Suppressor macrophage (primary cell): ENCODE data around the gene PKP3.
"Not testable (repeated sequence)": the region's sequence is repeated elsewhere in the genome, so short reads cannot be mapped to it uniquely, and the experiment has no call there.

ENCODE experiments used
- DNase-seq, 4 experiments: peaks; one replicate each; pipeline ENCODE4 v3.0.0-alpha.2; 2020 to 2022

Gene PKP3

DNA sequence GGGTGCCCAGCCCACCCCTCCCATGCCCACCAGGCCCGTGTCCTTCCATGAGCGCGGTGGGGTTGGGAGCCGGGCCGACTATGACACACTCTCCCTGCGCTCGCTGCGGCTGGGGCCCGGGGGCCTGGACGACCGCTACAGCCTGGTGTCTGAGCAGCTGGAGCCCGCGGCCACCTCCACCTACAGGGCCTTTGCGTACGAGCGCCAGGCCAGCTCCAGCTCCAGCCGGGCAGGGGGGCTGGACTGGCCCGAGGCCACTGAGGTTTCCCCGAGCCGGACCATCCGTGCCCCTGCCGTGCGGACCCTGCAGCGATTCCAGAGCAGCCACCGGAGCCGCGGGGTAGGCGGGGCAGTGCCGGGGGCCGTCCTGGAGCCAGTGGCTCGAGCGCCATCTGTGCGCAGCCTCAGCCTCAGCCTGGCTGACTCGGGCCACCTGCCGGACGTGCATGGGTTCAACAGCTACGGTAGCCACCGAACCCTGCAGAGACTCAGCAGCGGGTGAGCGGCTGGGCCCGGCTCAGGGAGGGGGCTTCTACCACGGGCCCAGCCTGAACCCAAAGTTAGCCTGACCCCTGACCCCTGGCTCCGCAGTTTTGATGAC lies 3.0 kb downstream of the PKP3 start:
- DNase-seq = peak; percentile 54 to 79 (median 65)

DNA sequence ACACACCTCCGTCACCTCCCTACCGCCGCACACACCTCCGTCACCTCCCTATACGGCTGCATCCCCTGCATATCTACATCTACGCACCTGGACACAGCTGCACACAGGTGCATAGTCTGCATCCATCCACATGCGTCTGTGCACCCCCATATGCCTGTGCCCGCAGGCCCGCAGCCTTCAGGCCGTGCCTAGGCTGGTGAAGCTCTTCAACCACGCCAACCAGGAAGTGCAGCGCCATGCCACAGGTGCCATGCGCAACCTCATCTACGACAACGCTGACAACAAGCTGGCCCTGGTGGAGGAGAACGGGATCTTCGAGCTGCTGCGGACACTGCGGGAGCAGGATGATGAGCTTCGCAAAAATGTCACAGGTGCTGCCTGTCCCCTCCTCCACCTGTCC lies 4.8 kb downstream of the PKP3 start:
- peak; percentile 27 to 58 (median 46) for DNase-seq

DNA sequence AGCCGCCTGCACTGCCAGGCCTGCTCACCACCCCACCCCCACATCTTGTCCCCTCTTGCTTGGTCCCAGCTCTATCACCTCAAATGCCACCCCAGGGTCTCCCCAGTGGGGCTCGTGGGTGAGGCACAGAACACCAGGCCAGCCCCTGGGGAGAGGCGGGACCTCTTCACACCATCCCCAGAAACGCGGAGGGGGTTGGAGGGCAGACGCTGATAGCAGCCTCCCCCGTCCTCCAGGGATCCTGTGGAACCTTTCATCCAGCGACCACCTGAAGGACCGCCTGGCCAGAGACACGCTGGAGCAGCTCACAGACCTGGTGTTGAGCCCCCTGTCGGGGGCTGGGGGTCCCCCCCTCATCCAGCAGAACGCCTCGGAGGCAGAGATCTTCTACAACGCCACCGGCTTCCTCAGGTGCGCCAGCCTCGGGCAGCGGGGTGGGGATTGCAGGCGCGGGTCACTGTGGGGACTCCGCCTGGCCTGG lies 5.8 kb downstream of the PKP3 start:
- peak in 3 of 4 experiments; percentile 34 to 42 (median 36) for DNase-seq

DNA sequence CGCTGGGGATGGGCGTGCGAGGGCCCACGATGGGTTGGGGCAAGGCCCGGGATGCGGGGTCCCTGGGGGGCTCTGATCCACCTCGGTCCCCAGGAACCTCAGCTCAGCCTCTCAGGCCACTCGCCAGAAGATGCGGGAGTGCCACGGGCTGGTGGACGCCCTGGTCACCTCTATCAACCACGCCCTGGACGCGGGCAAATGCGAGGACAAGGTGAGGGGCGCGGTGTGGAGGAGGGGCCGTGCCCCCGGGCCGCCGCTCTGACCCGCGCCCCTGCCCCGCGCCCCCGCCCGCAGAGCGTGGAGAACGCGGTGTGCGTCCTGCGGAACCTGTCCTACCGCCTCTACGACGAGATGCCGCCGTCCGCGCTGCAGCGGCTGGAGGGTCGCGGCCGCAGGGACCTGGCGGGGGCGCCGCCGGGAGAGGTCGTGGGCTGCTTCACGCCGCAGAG lies 6.3 kb downstream of the PKP3 start:
- DNase-seq = no peak

DNA sequence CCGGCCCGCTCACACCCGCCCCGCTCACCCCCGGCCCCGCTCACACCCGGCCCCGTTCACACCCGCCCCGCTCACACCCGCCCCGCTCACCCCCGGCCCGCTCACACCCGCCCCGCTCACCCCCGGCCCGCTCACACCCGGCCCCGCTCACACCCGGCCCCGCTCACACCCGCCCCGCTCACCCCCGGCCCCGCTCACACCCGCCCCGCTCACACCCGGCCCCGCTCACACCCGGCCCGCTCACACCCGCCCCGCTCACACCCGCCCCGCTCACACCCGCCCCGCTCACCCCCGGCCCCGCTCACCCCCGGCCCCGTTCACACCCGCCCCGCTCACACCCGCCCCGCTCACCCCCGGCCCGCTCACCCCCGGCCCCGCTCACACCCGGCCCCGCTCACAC lies 7.2 kb downstream of the PKP3 start:
- not testable (repeated sequence) for DNase-seq

DNA sequence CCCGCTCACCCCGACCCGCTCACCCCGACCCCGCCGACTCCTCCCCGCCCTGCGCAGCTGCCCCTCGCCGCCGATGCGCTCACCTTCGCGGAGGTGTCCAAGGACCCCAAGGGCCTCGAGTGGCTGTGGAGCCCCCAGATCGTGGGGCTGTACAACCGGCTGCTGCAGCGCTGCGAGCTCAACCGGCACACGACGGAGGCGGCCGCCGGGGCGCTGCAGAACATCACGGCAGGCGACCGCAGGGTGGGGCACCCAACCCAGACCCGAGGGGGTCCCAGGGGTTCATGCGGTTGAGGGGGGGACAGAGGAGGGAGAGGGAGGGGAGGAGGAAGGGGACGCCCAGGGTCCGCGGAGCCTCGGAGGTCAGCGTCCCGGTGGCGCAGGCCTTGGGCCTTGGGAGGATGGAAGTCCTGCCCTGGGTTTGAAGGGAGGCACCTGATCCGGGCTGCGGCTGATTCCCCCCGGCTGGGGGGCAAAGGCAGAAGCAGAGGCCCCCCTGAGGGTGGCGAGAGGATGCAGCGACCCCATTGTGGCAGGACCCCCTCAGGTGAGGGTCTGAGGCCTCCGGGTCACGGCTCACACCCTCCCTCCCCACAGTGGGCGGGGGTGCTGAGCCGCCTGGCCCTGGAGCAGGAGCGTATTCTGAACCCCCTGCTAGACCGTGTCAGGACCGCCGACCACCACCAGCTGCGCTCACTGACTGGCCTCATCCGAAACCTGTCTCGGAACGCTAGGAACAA lies 9.2 kb downstream of the PKP3 start:
- DNase-seq = no peak

DNA sequence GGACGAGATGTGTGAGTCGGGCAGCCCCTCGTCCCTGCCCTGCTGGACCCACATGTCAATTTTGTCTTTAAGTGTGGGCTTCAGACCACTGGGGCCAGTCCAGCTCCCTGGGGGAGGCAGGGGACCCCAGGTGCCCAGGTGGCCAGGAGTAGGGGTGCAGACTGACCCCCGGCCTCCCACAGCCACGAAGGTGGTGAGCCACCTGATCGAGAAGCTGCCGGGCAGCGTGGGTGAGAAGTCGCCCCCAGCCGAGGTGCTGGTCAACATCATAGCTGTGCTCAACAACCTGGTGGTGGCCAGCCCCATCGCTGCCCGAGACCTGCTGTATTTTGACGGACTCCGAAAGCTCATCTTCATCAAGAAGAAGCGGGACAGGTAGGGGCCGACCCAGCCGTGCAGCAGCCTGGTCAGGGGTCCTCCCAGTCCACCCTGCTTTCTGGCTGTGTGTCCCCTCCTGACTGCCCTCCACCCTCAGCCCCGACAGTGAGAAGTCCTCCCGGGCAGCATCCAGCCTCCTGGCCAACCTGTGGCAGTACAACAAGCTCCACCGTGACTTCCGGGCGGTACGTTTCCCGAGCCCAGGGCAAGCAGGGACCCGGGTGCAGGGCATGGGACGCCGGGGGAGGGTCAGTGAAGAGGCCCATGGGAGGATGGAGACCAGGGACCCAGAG lies 9.9 kb downstream of the PKP3 start:
- no peak for DNase-seq

DNA sequence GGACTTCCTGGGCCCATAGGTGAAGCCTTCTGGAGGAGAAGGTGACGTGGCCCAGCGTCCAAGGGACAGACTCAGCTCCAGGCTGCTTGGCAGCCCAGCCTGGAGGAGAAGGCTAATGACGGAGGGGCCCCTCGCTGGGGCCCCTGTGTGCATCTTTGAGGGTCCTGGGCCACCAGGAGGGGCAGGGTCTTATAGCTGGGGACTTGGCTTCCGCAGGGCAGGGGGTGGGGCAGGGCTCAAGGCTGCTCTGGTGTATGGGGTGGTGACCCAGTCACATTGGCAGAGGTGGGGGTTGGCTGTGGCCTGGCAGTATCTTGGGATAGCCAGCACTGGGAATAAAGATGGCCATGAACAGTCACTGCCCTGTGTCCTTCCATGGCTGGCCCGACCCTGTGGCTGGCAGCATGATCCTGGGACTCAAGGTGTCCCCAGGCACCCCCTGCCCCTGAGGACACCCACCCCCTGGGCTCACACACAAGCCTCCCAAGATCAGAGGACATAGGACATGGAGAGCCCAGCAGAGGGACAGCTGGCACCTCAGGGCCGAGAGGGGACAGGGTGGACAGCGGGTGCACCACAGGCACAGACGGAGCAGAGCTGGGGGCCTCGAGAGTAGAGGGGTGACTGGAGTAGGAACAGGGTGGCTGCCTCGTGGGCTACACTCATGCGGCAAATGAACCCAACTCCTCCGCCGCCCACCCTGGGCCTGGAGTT lies 10.7 kb downstream of the PKP3 start:
- DNase-seq = no peak

DNA sequence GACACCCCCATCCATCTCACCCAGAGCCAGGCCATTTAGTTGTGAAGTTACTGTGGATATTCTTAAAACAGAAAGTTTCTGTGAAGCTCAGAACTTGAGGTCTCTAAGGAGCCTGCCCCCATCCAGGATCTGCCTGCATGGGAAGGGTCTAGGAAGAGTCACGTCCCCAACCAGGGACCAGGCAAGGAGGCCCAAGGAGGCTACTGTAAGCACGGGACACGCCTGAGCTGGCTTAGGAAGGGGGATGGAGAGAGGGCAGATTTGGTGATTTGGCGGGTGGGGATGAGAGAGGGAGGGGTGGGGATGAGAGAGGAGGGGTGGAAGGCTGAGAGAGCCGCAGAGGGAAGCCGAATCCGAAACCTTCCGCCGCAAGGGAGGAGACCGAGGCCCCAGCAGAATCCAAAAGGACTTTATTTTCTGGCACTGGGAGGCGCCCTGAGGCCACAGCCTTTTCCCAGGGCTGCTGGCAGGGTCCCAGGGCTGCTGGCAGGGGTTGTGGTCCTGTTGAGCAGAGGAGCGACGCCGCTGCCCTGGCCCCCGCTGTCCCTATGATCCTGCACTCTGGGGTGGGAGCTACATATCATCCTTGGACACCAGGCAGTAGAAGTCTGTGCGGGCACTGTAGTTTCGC lies 11.4 kb downstream of the PKP3 start:
- DNase-seq = no peak

DNA sequence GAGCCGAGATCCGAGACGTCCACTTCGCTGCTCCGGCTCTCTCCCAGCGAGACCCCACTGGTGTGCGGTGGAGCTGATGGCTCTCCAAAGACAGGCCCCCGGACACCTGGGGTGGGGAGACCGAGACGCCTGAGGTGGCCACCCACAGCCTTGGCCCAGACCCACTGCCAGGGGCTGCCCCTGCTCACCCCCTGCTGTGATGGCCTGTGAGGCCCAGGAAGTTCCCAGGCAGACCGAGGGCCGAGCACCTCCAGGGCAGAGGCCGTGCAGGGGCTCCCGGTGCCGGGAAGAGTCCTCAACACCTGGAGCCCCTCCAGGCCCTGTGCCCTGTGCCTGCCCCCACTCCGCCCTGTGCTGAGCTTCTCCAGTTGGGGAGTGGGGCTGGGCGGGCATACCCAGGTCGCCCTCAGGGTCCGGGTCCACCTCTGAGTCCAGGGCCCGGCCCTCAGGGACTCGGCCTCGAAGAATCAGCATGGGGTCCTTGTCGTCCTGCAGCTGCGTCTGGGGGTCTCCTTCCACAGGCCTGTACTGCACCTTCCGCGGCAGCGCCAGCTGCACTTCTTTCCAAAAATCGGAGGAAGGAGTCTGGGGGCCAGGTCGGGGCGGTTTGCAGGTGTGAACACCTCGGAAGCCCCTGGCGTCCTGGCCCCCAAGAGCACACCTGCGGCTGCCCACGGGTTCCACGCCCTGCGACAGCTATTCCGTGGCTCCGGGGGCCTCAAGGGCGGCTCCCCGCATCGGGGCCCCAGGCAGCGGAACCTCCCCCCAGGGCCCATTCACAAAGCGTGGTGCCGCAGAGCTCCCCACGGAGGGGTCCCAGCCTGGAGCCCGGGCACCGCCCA lies 12.2 kb downstream of the PKP3 start:
- no peak for DNase-seq

DNA sequence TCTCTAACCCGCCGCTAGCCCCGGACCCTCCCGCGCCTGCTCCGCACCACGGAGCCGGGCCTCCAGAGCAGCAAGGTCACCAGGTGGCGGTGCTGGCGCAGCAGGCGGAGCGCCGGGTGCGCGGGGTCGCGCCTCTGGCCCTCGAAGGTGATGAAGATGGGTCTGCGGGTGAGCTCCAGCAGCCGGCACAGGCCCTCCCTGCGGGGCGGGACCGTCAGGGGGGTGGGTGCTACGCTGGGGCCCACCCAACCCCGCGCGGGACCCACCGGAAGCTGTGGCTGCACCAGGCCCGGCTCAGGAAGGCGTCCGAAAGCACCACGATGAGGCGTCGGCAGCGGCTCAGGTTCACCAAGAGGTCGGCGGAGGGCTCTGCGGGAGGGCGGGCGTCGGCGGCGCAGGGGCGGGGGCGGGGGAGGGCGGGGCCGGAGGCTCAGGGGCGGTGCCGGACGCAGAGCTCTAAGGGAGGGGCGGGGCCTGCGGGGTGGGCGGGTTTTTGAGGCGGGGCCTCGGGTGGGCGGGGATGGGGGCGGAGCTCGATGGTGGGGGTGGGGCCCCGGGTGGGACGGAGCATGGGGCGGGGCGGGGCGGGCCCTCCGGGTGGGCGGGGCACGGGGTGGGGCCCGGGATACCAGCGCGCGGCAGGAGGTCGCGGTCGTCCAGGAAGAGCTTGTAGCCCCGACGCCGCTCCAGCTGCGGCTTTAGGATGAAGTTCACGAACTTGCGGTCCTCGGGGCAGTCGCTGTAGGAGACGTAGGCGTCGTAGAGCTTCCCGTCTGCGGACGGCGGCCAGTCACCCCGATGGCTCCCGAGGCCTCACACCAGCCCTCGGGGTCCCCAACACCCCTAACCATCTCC lies 13.0 kb downstream of the PKP3 start:
- peak; percentile 66 to 92 (median 78) for DNase-seq

DNA sequence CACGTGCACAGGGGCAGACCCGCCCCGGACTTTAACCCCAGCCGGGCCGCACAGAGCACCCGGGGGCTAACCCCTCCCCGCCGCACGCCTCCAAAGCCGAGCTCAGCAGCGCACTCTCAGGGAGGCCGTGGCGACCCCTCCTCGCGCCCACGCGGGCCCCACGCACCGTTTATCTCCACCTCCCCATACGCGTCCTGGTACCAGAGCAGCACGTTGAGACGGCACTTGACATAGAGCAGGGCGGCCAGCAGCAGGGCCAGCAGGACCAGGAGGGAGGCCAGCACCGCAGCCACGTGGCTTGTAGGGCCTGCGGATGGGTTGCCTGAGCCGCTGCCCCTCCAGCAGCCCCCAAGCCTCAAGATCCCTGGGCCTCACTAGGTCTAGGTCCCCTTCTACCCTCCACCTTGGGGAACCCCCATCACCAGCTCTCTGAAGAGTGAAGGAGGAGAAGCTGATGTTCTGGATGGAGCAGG lies 13.7 kb downstream of the PKP3 start:
- no peak for DNase-seq

DNA sequence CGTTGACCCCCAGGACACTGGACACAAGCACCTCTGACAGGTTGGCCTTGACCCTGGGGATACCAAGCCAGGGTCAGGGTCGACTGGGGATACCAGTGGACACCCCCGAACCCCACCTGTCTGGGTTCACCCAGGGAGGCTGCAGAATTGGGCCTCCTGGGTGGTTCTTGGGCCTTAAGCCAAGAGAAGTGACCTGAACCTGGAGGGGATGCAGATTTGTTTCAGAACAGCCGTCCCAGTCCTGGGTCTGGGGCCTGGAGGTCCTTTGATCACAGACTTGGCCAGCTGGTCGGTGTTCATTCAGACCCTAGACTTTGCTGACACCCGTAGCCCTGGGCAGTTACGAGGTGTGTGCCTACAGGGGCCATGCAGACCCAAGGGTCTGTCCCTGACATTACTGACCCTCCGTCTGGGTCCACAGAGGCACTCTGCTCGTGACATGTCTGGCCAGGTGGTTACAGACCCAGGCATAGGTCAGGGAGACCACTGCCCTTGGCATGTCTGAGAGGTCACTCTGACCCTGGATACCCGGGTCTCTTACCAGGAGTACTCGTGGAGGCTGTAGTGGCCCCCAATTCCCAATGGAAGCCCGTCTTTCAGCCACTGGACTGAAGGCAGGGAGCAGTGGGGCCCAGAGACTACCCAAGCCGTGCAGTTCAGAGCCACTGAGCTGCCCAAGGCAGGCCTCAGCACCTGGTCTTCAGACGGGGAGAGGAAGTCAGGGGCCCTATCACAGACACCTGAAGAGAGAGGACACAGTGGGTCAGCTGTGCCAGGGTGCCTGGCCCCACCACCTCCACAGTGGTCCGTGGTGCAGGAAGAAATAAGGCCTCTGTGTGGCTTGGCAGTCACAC lies 14.4 kb downstream of the PKP3 start:
- no peak for DNase-seq

DNA sequence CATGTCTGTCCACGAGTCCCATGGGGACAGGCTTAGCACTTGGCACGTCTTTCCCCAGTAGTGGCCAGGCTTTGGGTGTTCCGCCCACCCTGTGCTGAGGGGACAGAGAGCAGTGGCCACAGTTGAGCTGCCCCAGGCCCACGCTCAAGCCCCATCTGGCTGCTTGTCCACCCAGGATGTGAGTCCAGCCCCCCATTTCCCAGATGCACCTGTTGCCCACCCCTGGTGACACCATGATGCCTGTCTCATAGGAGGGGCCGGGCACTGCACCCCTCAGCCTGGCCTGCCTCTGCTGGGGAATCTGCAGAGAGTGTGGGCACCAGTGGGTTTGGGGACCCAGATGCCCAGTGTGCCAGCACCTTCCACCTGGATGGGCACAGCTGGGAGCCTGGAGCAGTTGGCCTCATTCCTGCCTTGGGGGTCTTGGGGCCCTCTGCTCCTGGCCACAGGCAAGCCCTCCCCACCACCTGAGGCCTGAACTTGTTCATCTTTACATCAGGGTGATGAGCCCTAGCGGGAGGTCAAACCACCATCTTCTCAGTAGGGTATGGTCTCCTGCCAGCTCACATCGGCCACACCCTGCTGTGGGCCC lies 15.1 kb downstream of the PKP3 start:
- no peak for DNase-seq

DNA sequence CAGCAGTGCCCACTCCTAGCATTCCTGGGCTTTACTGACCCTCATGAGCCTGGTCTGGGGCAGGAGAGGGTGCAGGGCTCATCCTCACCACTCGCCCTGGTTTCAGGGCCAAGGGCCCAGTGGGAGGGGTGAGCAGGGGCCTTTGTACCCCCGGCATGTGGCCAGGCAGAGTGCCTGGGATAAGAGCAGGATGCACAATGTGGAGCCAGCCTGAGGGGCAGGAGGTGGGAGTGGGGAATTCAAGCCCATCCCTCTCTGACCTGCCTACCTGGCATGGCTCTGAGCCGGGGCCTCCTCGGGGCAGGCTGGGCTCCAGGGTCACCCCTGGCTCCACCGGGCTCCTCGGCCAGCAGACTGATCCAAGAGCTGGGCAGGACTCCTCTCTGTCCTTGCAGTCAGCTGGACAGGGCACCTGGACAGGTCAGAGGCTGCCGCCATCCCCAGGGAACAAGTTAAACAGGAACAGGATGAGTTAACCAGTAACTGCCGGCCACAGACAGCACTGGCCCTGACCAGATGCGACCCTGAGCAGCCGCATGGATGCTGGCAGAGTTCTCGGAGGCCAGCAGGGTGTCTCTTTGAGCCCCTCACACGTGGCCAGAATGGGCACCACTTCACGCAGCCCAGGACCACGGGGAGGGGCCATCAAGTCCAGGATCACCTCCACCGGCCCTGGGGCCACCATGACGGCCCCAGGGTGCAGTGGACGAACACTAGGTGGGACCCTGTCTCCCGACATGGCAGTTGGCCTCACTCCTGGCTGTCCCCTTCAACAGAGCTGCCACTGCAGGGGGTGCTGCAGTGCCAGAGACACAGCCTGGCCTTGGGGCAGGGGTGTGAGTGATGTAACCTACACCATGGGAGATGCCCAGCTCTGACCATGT lies 15.8 kb downstream of the PKP3 start:
- DNase-seq = no peak

DNA sequence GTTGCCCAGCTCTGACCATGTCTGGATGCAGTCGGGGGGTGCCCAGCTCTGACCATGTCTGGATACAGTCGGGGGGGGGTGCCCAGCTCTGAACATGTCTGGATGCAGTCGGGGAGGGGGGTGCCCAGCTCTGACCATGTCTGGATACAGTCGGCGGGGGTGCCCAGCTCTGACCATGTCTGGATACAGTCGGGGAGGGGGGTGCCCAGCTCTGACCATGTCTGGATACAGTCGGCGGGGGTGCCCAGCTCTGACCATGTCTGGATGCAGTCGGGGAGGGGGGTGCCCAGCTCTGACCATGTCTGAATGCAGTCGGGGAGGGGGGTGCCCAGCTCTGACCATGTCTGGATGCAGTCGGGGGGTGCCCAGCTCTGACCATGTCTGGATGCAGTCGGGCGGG lies 16.7 kb downstream of the PKP3 start:
- DNase-seq = not testable (repeated sequence)

DNA sequence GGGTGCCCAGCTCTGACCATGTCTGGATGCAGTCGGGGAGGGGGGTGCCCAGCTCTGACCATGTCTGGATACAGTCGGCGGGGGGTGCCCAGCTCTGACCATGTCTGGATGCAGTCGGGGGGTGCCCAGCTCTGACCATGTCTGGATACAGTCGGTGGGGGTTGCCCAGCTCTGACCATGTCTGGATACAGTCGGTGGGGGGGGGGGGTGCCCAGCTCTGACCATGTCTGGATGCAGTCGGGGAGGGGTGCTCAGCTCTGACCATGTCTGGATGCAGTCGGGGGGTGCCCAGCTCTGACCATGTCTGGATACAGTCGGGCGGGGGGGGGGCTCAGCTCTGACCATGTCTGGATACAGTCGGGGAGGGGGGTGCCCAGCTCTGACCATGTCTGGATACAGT lies 17.5 kb downstream of the PKP3 start:
- DNase-seq = not testable (repeated sequence)

DNA sequence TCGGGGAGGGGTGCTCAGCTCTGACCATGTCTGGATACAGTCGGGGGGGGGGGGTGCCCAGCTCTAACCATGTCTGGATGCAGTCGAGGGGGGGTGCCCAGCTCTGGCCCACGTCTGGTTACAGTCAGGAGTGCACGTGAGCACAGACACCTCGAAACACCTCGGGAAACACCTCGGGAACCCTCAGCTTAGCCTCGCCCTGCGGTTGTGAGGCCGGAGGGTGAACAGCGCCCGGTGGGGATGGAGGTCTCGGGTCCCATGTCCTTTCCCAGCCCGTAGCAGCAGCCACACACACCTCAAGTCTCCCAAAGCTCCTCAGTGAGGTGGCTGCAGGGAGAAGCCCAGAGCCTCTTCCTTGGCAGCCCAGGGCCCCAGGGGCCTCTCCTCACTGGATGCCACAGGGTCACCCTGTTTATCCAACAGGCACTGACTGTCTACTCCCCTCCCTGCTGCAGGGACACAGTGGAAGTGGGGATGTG lies 18.7 kb downstream of the PKP3 start:
- DNase-seq = no peak
